Measurements from ENCODE around the gene FAM163B. TPM values are rescaled to one million over a fixed set of nuclear protein-coding genes. Genes with fewer than 3 reads are reported as not detected.
A peak's percentile ranks its signal among the peaks of the same experiment; 100 is the strongest.

Gene FAM163B
- total RNA-seq, 1 donor, result not detected

- no peak for TF ChIP-seq CTCF (IDR thresholded peaks at IDR 0.05; ENCODE audit: extremely low read depth, low read depth, low read length)
Observed at GRCh38 chr9:133633681-133634080, 24.5 kb upstream of the FAM163B start.

DNA sequence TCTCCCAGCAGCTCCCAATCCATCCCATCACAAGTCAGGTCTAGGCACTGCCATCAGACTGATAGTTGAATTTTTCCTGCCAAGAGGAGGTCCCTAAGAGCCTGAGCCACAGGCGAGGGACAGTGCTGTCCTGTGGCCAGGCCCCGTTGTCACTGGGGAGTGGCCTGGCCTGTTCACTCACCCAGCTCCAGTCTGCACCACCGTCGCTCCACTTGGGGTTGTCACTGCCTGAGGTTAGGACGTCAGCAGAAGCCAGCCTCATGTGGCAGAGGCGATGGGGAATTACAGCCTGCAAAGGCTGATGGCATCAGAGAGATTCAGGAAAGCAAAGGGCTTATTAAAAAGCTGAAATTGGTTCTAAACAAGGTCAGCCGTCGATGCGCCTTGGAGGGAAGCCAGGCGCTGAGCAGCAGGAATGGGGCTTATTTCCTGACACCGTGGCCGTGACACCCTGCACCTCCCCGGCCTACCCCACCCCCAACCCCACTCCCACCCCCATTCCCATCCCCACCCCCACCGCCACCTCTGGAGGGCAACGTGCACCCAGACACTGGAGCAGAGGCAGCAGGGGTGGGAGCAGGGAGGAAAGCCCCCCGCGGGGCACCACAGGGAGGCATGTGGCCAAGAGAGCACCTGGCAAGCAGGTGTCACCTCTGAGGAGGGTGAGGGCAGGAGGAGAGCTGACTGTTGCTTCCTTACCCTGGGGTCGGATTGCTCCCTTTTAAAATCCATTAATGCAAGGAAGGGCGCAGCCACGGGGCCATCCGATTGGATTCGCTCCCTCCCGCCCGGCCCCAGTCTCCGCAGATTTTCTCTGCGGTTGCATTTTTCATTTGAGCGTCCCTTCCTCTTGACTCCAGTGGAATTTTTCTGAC, 23.9 kb upstream of the FAM163B start:
- Histone ChIP-seq H4K20me1 (ENCODE audit: insufficient read depth, low read length) (no peaks in the 10 kb centered on the region), H3K4me1 (ENCODE audit: insufficient read depth, low read length) (no peaks in the 10 kb centered on the region), H3K36me3 (ENCODE audit: insufficient read depth, low read length) (no peaks in the 10 kb centered on the region), H3K4me3 (ENCODE audit: insufficient read depth, low read length) (no peak overlapping the region), H3K27ac (ENCODE audit: low read depth, low read length) (no peak overlapping the region), H3K79me2 (ENCODE audit: insufficient read depth, low read length) (no peaks in the 10 kb centered on the region), H3K4me2 (ENCODE audit: insufficient read depth, low read length) (no peak overlapping the region), H3K9me3 (ENCODE audit: low read depth, low read length) (no peaks in the 10 kb centered on the region), H2AFZ (ENCODE audit: low read length) (no peak overlapping the region), H3K27me3 (ENCODE audit: insufficient read depth, low read length) (peaks cover 3% of the 10 kb centered on the region)
- TF ChIP-seq CTCF (IDR thresholded peaks at IDR 0.05; ENCODE audit: extremely low read depth, low read depth, low read length), result no peak
- peak; percentile 73 for DNase-seq (ENCODE audit: insufficient read length, low spot score, missing footprints)

More at GRCh38 chr9:133633681-133634080, 24.5 kb upstream of the FAM163B start:
- Histone ChIP-seq H3K4me2 (ENCODE audit: insufficient read depth, low read length) (no peak overlapping the region), H3K4me3 (ENCODE audit: insufficient read depth, low read length) (no peak overlapping the region), H3K9me3 (ENCODE audit: low read depth, low read length) (no peaks in the 10 kb centered on the region), H3K27ac (ENCODE audit: low read depth, low read length) (no peak overlapping the region), H3K4me1 (ENCODE audit: insufficient read depth, low read length) (no peaks in the 10 kb centered on the region), H3K36me3 (ENCODE audit: insufficient read depth, low read length) (no peaks in the 10 kb centered on the region), H2AFZ (ENCODE audit: low read length) (no peak overlapping the region), H3K27me3 (ENCODE audit: insufficient read depth, low read length) (peaks cover 3% of the 10 kb centered on the region), H3K79me2 (ENCODE audit: insufficient read depth, low read length) (no peaks in the 10 kb centered on the region), H4K20me1 (ENCODE audit: insufficient read depth, low read length) (no peaks in the 10 kb centered on the region)
- peak; percentile 76 for DNase-seq (ENCODE audit: insufficient read length, low spot score, missing footprints)

- Histone ChIP-seq H3K4me1 (ENCODE audit: insufficient read depth, low read length) (no peaks in the 10 kb centered on the region), H3K79me2 (ENCODE audit: insufficient read depth, low read length) (no peaks in the 10 kb centered on the region)
Observed at GRCh38 chr9:133631111-133631510, 21.9 kb upstream of the FAM163B start.

More at GRCh38 chr9:133631111-133631510, 21.9 kb upstream of the FAM163B start:
- Histone ChIP-seq H2AFZ (ENCODE audit: low read length) (no peak overlapping the region), H3K36me3 (ENCODE audit: insufficient read depth, low read length) (no peaks in the 10 kb centered on the region), H3K4me2 (ENCODE audit: insufficient read depth, low read length) (no peak overlapping the region), H4K20me1 (ENCODE audit: insufficient read depth, low read length) (no peaks in the 10 kb centered on the region), H3K9me3 (ENCODE audit: low read depth, low read length) (no peaks in the 10 kb centered on the region), H3K27me3 (ENCODE audit: insufficient read depth, low read length) (peaks cover 3% of the 10 kb centered on the region), H3K27ac (ENCODE audit: low read depth, low read length) (no peak overlapping the region), H3K4me3 (ENCODE audit: insufficient read depth, low read length) (no peak overlapping the region)
- DNase-seq (ENCODE audit: insufficient read length, low spot score, missing footprints), result peak; percentile 58
- no peak for TF ChIP-seq CTCF (IDR thresholded peaks at IDR 0.05; ENCODE audit: extremely low read depth, low read depth, low read length)
